Trophoblast cell (in vitro differentiated cells and primary cell): ENCODE measurements around the gene MRC2.
A peak's percentile ranks its signal among the peaks of the same experiment; 100 is the strongest.

Experiments
- DNase-seq, 2 donors: peaks; one replicate each; pipeline ENCODE4 v3.0.0-alpha.2; 2016
- H2AFZ ChIP-seq: 2 replicates; pipeline ENCODE4 v1.6.1; 2013; ENCODE audit warnings: low read length, moderate library complexity, mild to moderate bottlenecking; ENCODE audit not compliant: insufficient read depth, poor library complexity
- H2AK5ac ChIP-seq: 2 replicates; pipeline ENCODE4 v1.6.1; 2013; ENCODE audit warnings: mild to moderate bottlenecking, low read length
- H2BK120ac ChIP-seq: 2 replicates; pipeline ENCODE4 v1.6.1; 2013; ENCODE audit warnings: low read length, mild to moderate bottlenecking, moderate library complexity; ENCODE audit not compliant: insufficient read depth, poor library complexity
- H2BK12ac ChIP-seq: 2 replicates; pipeline ENCODE4 v1.6.1; 2013; ENCODE audit warnings: mild to moderate bottlenecking, low read length, moderate library complexity
- H2BK5ac ChIP-seq: 2 replicates; pipeline ENCODE4 v1.6.1; 2013; ENCODE audit warnings: low read length, low read depth, moderate library complexity, mild to moderate bottlenecking; ENCODE audit not compliant: poor library complexity
- H3K14ac ChIP-seq: 2 replicates; pipeline ENCODE4 v1.6.1; 2013; ENCODE audit warnings: mild to moderate bottlenecking, low read length
- H3K18ac ChIP-seq: 2 replicates; pipeline ENCODE4 v1.6.1; 2013; ENCODE audit warnings: mild to moderate bottlenecking, low read length
- H3K23ac ChIP-seq: 2 replicates; pipeline ENCODE4 v1.6.1; 2013; ENCODE audit warnings: low read length
- H3K27ac ChIP-seq: 2 replicates; pipeline ENCODE4 v1.5.1; 2013; ENCODE audit warnings: low read depth, mild to moderate bottlenecking, inconsistent platforms, low read length, moderate library complexity
- H3K27me3 ChIP-seq: 2 replicates; pipeline ENCODE4 v1.6.1; 2013; ENCODE audit warnings: inconsistent platforms, mild to moderate bottlenecking, low read length, moderate library complexity; ENCODE audit not compliant: insufficient read depth
- H3K36me3 ChIP-seq, 2 experiments: 1 replicate in 1 of 2; 2 replicates in 1 of 2; pipeline ENCODE4 v1.6.1; 2013; ENCODE audit warnings: low read length in 2 of 2, mild to moderate bottlenecking in 2 of 2, moderate library complexity in 1 of 2; ENCODE audit not compliant: insufficient read depth in 2 of 2, control insufficient read depth in 1 of 2
- H3K4ac ChIP-seq: 2 replicates; pipeline ENCODE4 v1.6.1; 2013; ENCODE audit warnings: low read depth, mild to moderate bottlenecking, low read length, moderate library complexity
- H3K4me1 ChIP-seq, 2 experiments: 1 replicate in 1 of 2; 2 replicates in 1 of 2; pipeline ENCODE4 v1.6.1; 2013; ENCODE audit warnings: low read length in 2 of 2, mild to moderate bottlenecking in 2 of 2, moderate library complexity in 1 of 2; ENCODE audit not compliant: insufficient read depth in 2 of 2, control insufficient read depth in 1 of 2
- H3K4me2 ChIP-seq: 2 replicates; pipeline ENCODE4 v1.6.1; 2013; ENCODE audit warnings: inconsistent platforms, mild to moderate bottlenecking, low read length, moderate library complexity
- H3K4me3 ChIP-seq: 2 replicates; pipeline ENCODE4 v1.5.1; 2013; ENCODE audit warnings: mild to moderate bottlenecking, low read depth, low read length, inconsistent platforms
- H3K79me1 ChIP-seq: one replicate; pipeline ENCODE4 v1.6.1; 2013; ENCODE audit warnings: low read length
- H3K79me2 ChIP-seq: 2 replicates; pipeline ENCODE4 v1.6.1; 2013; ENCODE audit warnings: low read length, mild to moderate bottlenecking; ENCODE audit not compliant: control insufficient read depth, insufficient read depth, poor library complexity
- H3K9ac ChIP-seq: 2 replicates; pipeline ENCODE4 v1.6.1; 2013; ENCODE audit warnings: mild to moderate bottlenecking, low read length
- H3K9me3 ChIP-seq: 2 replicates; pipeline ENCODE4 v1.6.1; 2013; ENCODE audit warnings: low read depth, mild to moderate bottlenecking, control low read depth, inconsistent platforms, low read length; ENCODE audit not compliant: insufficient read depth
- H4K12ac ChIP-seq: 2 replicates; pipeline ENCODE4 v1.6.1; 2013; ENCODE audit warnings: low read depth, mild to moderate bottlenecking, low read length, moderate library complexity
- H4K8ac ChIP-seq: 2 replicates; pipeline ENCODE4 v1.6.1; 2013; ENCODE audit warnings: low read depth, mild to moderate bottlenecking, low read length, moderate library complexity
- H4K91ac ChIP-seq: one replicate; pipeline ENCODE4 v1.6.1; 2013; ENCODE audit warnings: low read depth, mild to moderate bottlenecking, low read length, moderate library complexity
- WGBS: extraction: QIAGEN DNeasy Blood & Tissue Kit; methylation state at CpG from one replicate; pipeline ENCODE4 v1.1.7; 2013; ENCODE audit warnings: missing lambda C conversion rate; ENCODE audit not compliant: insufficient read length, insufficient coverage; ENCODE audit errors: extremely low coverage; 5-methylcytosine and 5-hydroxymethylcytosine counted together

The MRC2 gene

DNA sequence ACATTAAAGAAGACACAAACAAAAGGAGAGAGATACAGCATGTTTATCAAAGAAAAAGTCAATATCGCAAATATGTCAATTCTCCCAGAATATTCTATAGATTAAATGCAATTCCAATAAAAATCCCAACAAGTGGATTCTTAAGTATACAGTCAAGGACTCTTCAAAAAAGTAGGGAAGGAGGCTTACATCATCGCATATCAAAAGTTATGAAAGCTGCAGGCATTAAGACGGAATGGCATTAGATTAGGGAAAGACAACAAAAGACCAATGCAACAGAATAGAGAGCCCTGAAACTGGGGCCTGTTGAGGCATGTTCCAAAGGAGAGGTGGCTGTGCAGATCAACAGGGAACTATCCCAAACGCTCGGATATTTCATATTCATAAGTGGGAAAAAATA lies 104.7 kb downstream of the MRC2 start:
- WGBS: no CpG with 5 or more reads among the region's 5 CpGs
- H3K27ac ChIP-seq: no peak overlapping the region
- H3K14ac ChIP-seq: no peak overlapping the region
- H3K79me1 ChIP-seq: peaks cover 4% of the 10 kb centered on the region
- no peaks in the 10 kb centered on the region for H3K79me2 ChIP-seq
- H3K4ac ChIP-seq: no peak overlapping the region
- no peaks in the 10 kb centered on the region for H3K27me3 ChIP-seq
- no peak overlapping the region for H2BK5ac ChIP-seq
- no peak for DNase-seq
- H3K9me3 ChIP-seq: peaks cover 2% of the 10 kb centered on the region
- H4K8ac ChIP-seq: no peak overlapping the region
- H3K18ac ChIP-seq: no peak overlapping the region
- H4K12ac ChIP-seq: no peak overlapping the region
- H3K9ac ChIP-seq: no peak overlapping the region
- no peak overlapping the region for H2AK5ac ChIP-seq
- H3K36me3 ChIP-seq: peaks cover 1 to 4% of the 10 kb centered on the region in 2 experiments
- H2BK12ac ChIP-seq: no peak overlapping the region
- H3K4me3 ChIP-seq: no peak overlapping the region
- H2AFZ ChIP-seq: no peak overlapping the region
- H4K91ac ChIP-seq: no peak overlapping the region
- no peak overlapping the region for H3K4me2 ChIP-seq
- no peak overlapping the region for H3K23ac ChIP-seq
- H3K4me1 ChIP-seq: no peaks in the 10 kb centered on the region
- no peak overlapping the region for H2BK120ac ChIP-seq

DNA sequence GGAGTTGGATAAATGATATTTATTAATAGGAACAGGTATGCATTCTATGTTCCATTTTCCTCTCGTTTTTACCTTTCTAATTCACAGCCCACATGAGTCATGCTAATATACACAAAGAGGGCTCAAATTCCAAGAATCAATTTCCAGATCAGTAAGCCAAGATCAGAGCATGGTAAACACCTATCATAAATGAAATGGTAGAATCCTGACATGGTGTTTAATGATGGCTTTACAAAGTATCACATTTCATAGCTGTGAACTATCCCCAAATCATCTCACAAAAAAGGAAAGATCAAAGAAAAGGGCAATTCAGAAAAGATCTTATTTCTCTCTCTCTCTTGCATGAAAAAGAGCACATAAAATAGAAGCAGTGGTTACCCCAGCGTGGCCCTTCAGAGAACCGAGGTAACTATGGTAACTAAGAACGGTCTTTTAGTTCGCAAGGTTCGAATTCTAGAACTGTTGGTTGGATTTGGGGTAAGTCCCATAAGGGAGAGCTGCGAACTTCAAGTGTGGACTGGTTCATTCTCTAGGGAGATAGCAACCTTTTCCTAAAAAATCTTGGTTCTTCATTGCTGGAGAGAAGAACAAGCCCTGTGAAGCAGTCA lies 107.7 kb downstream of the MRC2 start:
- no peaks in the 10 kb centered on the region for H3K79me2 ChIP-seq
- no peak overlapping the region for H3K4ac ChIP-seq
- WGBS: no CpG with 5 or more reads among the region's 7 CpGs
- H3K18ac ChIP-seq: no peak overlapping the region
- no peak overlapping the region for H3K4me2 ChIP-seq
- no peak overlapping the region for H3K27ac ChIP-seq
- H2AK5ac ChIP-seq: no peak overlapping the region
- H3K14ac ChIP-seq: no peak overlapping the region
- H2BK120ac ChIP-seq: no peak overlapping the region
- no peak overlapping the region for H2BK5ac ChIP-seq
- no peak overlapping the region for H4K8ac ChIP-seq
- no peaks in the 10 kb centered on the region for H3K27me3 ChIP-seq
- H3K4me3 ChIP-seq: no peak overlapping the region
- no peak overlapping the region for H3K23ac ChIP-seq
- no peak overlapping the region for H4K91ac ChIP-seq
- H2BK12ac ChIP-seq: no peak overlapping the region
- H3K9ac ChIP-seq: no peak overlapping the region
- H2AFZ ChIP-seq: no peak overlapping the region
- H3K79me1 ChIP-seq: peaks cover 1% of the 10 kb centered on the region
- H3K9me3 ChIP-seq: no peaks in the 10 kb centered on the region
- no peak for DNase-seq
- H3K4me1 ChIP-seq: no peaks in the 10 kb centered on the region
- no peaks in the 10 kb centered on the region for H3K36me3 ChIP-seq
- H4K12ac ChIP-seq: no peak overlapping the region

DNA sequence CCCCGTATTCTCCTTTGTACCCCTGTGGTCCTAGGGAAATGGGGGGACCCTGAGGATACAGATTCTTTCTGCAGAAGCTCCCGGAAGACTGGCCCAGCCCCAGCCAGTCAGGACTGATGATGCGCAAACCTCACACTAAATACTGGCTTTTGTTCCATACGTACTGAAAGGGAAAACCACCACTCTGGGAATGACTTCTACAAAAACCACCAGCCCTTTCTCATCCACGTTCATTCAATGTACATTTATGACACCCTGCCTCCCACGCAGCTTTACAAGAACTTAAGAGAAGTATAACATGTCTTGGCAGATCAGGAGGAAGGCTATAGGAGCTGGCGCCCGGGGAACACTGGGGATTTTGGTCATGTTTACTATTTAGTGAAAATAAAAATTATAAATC lies 110.0 kb downstream of the MRC2 start:
- Histone ChIP-seq H3K9me3 (no peaks in the 10 kb centered on the region), H4K12ac (no peak overlapping the region), H3K36me3 (no peaks in the 10 kb centered on the region), H3K14ac (no peak overlapping the region), H3K27ac (no peak overlapping the region), H4K91ac (no peak overlapping the region), H2AFZ (no peak overlapping the region), H3K23ac (no peak overlapping the region), H3K4ac (no peak overlapping the region), H4K8ac (no peak overlapping the region), H3K4me2 (no peak overlapping the region), H3K79me2 (no peaks in the 10 kb centered on the region), H3K9ac (no peak overlapping the region), H2BK12ac (no peak overlapping the region), H2BK120ac (no peak overlapping the region), H3K27me3 (no peaks in the 10 kb centered on the region), H3K79me1 (no peaks in the 10 kb centered on the region), H3K4me1 (no peaks in the 10 kb centered on the region), H3K18ac (no peak overlapping the region), H3K4me3 (no peak overlapping the region), H2BK5ac (no peak overlapping the region), H2AK5ac (no peak overlapping the region)
- WGBS: no CpG with 5 or more reads among the region's 8 CpGs
- no peak for DNase-seq

DNA sequence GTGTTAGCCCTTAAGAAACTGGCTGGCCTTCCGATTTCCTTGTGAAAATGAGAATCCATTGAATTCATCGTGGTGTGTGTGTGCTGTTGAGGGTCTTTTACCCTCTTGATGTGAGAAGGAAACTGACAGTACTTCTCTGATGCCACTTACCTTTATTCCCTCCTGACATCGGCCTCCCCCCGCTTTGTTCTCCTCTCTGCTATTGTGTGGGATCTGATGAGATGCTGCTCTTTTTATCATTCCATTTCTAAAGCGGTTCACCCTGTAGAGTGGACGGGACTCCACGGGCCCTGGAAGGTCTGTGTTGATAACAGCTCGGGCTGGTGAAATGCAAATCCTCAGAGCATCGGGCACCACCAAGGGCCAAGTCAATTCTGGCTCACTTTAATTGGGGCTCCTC lies 110.8 kb downstream of the MRC2 start:
- no peaks in the 10 kb centered on the region for H3K9me3 ChIP-seq
- H3K4ac ChIP-seq: no peak overlapping the region
- H2BK12ac ChIP-seq: peak overlapping the region; percentile 11
- no peak overlapping the region for H3K9ac ChIP-seq
- no peak overlapping the region for H3K27ac ChIP-seq
- no peak overlapping the region for H2BK5ac ChIP-seq
- no peak overlapping the region for H2AFZ ChIP-seq
- H4K8ac ChIP-seq: no peak overlapping the region
- H2BK120ac ChIP-seq: no peak overlapping the region
- H3K18ac ChIP-seq: no peak overlapping the region
- H3K79me1 ChIP-seq: no peaks in the 10 kb centered on the region
- H4K12ac ChIP-seq: no peak overlapping the region
- H3K23ac ChIP-seq: no peak overlapping the region
- H3K4me3 ChIP-seq: no peak overlapping the region
- no peak overlapping the region for H4K91ac ChIP-seq
- H3K4me1 ChIP-seq: no peaks in the 10 kb centered on the region
- no peak overlapping the region for H2AK5ac ChIP-seq
- no peaks in the 10 kb centered on the region for H3K27me3 ChIP-seq
- no peak for DNase-seq
- WGBS: no CpG with 5 or more reads among the region's 9 CpGs
- no peaks in the 10 kb centered on the region for H3K79me2 ChIP-seq
- H3K14ac ChIP-seq: no peak overlapping the region
- H3K4me2 ChIP-seq: no peak overlapping the region
- H3K36me3 ChIP-seq: no peaks in the 10 kb centered on the region
